DMS79 treated with DMSO at 0.1 percent for 48 hours (cell line): ENCODE data around the gene PDF.

ENCODE experiments used
- DNase-seq: peaks from one replicate; lab custom pipeline; 2025; lab: John Stamatoyannopoulos, UW

PDF gene

DNA sequence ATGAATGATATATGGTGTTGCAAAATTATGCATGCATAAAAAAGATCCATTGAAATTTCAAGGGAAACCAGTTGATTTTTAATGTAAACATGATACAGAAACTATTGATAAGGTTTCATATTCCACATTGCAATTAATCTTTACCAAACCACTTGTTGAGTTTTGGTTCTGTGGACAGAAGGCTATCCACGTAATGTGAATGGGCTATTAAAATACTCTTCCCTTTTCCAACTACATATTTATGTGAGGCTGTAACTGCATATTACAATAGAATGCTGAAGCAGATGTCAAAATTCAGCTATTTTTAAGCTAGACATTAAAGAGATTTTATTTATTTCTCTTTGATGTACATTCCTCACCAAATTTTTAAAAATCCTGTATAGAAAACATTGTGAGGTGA lies 53.0 kb downstream of the PDF start:
- no peak for DNase-seq
